NOMO-1 treated with DMSO at 0.1 percent for 48 hours (cell line): Measurements from ENCODE around the gene ZSWIM6.

ENCODE experiments used
- DNase-seq: peaks from one replicate; lab custom pipeline; 2025; ENCODE audit not compliant: unreplicated experiment; lab: John Stamatoyannopoulos, UW

Gene ZSWIM6

DNA sequence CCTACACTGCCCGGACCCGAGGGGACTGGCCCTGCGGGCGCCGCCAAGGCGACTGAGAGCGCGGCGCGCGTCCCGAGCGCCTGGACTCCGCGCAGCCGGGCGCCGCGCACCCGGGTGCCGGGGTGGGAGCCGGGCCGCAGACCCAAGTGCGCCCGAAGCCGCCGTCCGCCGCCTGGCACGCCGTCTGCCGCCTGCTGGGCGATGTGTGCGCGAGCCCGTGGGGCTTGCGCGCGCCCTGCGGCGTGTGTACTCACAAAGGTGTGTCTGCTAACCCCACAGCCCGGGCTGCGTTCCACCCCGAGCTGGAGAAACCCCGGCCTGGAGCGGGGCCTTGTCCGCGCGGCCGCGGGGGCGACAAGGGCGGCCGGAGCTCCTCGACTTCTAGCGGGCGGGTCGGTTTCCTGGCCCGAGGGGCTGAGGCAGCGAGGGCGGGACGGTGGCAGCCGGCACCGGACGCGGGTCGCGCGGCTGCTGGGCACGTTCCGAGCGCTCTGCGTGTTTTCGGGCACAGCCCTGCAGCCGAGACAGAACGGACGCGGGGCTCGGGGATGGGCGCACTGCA, 1.1 kb upstream of the ZSWIM6 start:
- DNase-seq, result peak; percentile 54

DNA sequence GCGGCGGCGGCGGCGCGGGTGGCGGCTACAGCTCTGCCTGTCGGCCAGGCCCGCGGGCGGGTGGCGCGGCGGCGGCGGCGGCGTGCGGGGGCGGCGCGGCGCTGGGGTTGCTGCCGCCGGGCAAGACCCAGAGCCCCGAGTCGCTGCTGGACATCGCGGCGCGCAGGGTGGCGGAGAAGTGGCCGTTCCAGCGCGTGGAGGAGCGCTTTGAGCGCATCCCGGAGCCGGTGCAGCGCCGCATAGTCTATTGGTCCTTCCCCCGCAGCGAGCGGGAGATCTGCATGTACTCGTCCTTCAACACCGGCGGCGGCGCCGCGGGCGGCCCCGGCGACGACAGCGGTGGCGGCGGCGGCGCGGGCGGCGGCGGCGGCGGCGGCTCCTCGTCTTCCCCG, 296 bp downstream of the ZSWIM6 start:
- DNase-seq, result peak; percentile 5

DNA sequence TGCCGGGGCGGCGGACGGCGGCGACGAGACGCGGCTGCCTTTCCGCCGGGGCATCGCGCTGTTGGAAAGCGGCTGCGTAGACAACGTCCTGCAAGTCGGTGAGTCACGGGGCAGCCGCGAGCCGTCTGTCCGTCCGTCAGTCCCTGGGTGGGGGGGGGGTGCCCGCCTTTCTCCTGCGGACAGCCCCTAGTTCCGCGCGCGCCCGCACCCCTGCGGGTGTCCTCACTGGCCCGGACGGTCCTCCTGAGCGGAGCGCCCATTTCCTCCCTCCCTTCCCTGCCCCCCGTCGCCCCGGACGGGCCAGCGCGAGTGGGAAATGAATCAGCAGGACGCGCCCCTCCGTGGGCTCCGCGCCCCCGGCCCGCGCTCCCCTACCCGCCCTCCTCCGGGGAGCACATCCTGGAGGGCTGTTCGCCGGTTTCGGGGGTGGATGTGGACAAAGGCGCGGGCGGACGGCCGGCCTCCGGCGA, 828 bp downstream of the ZSWIM6 start:
- peak; percentile 3 for DNase-seq

DNA sequence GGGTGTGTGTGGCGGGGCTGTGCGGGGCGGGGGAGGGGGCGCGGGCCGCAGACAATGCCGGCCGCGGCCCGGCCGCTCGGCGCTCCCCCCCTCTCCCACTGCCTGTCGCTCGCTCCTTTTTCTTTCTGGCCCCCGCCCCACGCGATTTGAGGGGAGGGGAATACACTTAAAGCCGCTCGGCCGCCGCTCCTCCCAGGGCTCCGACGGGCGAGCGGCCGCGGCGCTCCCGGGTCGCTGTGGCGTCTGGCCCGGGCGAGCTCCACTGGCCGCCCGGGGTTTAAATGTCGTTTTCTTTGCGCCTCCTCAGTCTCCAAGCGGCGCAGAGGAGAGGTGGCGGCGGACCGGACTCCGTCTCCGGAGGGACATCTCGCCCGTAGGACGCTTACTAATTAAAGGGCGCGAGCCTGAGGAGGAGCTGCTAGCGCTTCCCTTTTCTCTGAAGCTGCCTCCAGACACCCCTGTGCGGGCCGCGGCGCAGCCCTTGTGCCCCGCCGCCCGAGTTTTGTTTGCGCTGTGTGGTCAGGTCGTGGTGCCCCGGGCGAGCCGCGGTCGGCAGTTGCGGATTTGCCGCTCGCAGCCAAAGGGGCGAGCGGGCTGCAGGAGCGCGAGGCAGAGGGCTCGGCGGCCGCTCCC, 1.4 kb downstream of the ZSWIM6 start:
- DNase-seq, result peak; percentile 69

GRCh38 chr5:61333954-61334867, 2.2 kb downstream of the ZSWIM6 start:
- no peak for DNase-seq

DNA sequence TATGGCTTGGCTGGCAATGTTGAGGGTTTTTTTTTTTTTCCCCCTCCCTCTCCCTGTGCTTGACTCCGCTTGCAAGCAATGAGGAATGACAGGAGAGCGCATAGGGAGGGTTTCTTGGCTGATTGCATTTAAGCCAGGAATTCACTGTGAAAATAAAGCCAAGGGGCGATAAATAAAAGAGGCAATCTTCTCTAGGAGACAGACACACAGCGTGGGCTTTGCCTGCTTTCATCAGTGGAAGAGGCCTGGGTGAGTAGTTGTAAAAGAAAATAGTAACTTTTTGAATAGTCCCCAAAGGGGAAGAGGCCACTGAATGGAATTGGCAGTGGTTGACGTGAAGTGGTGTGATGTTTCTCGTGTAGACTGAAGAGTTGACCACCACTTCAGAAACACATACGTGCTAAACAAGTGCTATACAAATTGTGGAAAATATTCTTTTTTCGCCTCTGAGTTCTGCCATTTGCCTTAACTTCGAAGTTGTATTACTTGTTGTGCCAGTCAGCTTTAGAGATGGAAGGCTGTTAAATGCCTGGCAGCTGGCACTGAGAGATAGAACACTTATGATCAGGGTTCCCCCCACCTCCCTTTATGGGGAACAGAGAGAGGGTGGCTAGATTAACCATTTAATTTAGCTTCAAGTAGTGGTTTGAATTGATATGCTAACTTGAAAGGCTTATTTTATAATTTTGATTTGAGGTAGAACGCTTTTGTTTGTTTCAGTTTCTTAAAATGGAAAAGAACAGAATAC, 3.0 kb downstream of the ZSWIM6 start:
- no peak for DNase-seq

DNA sequence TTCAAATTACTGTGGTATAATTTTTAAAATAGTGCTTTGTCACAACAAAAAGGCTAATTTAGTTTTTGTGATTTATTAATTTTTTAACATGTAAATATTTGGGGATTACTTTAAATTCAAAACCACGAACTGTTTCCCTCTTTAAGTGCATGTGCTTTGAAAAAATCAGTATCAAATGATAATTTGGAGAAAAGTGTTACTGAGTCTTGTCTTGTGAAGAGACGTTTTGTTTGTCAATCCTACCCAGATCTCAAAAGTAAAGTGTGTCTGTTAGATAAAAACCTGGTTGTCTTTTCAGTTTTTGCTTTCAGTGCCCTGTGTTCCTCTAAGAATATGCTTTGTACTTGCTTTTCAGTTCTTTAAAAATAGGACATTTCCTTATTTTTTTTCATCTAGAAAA, 7.7 kb downstream of the ZSWIM6 start:
- no peak for DNase-seq

DNA sequence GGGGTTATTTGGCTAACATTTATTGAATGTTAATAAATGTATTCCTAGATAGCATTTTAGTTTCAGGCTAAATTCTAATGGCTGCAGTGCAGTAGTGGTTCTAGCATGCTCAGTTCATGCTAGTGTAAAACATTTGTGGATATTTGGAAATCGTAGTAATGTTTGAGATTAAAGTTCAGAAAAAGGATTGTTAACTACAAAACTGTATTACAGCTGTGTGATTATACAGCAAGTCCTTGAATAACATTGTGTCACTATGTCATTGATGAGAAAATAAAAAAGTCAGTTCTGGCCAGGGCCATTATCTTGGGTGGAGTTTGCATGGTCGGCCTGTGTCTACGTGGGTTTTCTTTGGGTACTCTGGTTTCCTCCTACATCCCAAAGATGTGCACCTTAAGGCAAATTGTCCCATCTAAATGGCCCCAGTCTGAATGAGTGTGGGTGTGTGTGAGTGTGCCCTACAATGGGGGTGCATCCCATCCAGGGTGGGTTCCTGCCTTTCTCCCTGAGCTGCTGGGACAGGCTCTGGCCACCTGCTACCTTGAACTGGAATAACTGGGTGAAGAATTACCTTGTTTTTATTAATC, 8.8 kb downstream of the ZSWIM6 start:
- no peak for DNase-seq

GRCh38 chr5:61342071-61342501, 10.0 kb downstream of the ZSWIM6 start:
- peak; percentile 66 for DNase-seq

- no peak for DNase-seq
Observed at GRCh38 chr5:61344187-61344944, 12.3 kb downstream of the ZSWIM6 start.

DNA sequence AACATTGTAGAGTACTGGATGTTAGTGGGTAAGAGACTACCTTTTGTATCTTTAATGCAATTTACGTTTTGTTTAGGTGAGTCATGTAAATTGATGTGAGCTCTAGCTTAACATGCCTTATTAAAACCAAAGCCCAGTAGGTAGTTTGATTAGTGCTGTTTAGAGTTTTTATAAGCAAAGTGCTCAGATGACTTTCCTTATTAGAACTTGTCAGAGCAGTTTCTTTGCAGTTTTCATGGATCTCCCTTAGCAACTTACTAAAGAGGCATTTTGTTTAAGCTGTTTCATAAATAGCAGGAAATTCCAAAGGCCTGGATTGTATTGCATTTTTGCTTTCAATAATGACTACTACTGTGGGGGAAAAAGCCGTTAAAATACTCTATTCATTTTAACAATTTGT, 14.5 kb downstream of the ZSWIM6 start:
- DNase-seq, result no peak

- DNase-seq, result peak; percentile 83
Observed at GRCh38 chr5:61347080-61347479, 15.0 kb downstream of the ZSWIM6 start.

GRCh38 chr5:61348447-61348846, 16.4 kb downstream of the ZSWIM6 start:
- peak; percentile 88 for DNase-seq

GRCh38 chr5:61349935-61350334, 17.9 kb downstream of the ZSWIM6 start:
- DNase-seq, result no peak

- no peak for DNase-seq
Observed at GRCh38 chr5:61350535-61350934, 18.5 kb downstream of the ZSWIM6 start.

DNA sequence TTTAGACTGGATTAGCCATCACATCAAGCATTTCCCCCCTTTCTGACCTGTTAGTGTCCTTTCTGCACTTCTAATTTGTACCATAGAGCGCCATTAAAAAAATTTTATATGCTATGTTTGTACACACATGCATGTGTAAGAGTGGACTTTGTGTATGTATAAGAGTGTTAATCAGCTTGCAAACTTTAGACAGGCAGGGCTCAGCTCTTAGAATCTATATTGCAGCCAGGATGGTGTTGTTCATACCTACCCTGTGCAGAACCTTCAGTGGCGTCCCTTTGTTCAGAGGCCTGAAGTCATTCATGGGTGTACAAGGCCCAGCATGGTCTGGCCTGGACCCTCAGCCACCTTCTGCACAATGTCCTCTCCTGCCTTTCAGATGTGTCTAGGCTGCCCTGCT, 19.7 kb downstream of the ZSWIM6 start:
- no peak for DNase-seq

GRCh38 chr5:61352180-61352579, 20.1 kb downstream of the ZSWIM6 start:
- no peak for DNase-seq

GRCh38 chr5:61352612-61353156, 20.6 kb downstream of the ZSWIM6 start:
- DNase-seq, result no peak

- DNase-seq, result no peak
Observed at GRCh38 chr5:61353293-61353692, 21.2 kb downstream of the ZSWIM6 start.

DNA sequence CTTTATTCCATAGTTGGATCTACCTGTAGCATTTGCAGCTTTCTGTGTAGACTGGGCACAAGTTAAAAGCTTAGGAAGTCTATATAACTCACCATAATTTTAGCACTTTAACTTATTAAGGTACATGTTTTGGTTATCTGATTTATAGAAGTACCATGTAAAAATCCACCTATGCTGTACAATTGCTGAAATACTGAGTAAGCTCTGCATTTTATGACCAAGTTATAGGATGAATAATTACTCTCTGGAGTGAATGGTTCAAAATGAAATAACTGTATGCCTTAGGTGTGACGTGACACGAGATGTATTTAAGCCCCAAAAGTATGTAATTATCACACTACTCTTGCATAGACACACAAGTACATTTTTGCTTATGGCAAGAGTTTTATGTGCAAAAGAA, 22.1 kb downstream of the ZSWIM6 start:
- no peak for DNase-seq
